NCI-H128 (cell line): ENCODE results near the gene KNCN.

Experiments used
- DNase-seq: peaks from one replicate; lab custom pipeline; 2025; ENCODE audit not compliant: unreplicated experiment; lab: John Stamatoyannopoulos, UW

The KNCN gene

GRCh38 chr1:46551597-46552095, at the start of gene KNCN:
TSS of gene KNCN (minus strand) at chr1:46551647. CDS start at chr1:46551215, 432 bp downstream.
- no peak for DNase-seq

DNA sequence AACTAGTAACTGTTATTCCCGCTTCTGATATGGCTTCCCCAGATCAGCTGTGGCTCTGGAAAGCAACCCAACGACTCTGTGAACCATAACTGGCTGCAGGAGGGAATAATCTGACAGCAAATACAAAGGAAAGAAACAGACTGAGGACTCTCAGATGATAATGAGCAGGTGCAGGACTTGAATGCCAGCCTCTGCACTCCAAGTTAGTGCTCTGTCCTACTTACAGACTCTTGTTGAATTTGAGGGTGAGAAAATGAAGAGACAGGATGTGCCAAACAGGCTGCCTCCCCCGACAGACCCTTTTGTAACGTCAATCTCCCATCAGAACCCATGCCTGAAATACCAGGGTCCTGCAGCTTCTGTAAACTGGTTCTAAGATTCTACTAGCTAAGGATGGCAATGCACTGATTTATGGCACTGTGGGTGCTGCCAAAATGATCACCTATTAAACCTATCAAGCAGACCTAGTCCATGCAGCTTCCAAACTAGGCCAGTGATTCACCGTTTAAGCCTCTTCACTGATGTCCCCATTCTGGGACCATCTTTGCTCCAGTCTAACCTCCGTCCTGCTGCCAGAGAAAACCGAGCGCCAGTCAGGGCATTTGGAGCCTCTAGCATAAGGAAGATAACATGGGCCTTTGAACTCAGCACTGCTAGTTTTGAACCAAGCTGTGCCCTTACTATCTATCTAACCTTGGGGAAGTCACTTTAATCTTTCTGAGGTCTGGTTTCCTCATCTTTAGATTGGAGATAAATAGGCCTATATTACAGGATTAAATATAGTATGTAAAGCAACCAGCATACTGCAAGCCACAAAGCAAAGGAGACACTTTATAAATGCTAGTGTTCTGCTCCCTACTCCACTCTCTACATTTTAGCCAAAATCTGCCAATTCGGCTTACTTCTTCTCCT, 47.9 kb upstream of the KNCN start:
- DNase-seq, result no peak

GRCh38 chr1:46596846-46597245, 45.4 kb upstream of the KNCN start:
- DNase-seq, result no peak

DNA sequence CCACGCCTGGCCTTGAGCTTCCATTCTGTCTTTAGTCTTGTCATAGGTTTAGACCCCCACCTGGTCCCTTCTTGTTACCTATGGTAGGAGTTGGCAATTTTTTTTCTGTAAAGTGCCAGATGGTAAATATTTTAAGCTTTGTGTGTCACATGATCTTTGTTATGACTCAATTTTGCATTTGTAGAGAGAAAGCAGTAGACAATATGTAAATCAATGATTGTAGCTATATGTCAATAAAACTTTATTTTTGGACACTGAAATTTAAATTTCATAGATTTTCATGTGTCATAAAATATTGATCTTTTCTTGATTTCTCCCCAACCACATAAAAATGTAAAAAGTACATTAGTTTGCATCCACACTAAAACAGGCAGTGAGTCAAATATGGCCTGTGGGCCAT, 44.6 kb upstream of the KNCN start:
- no peak for DNase-seq

GRCh38 chr1:46595127-46595526, 43.7 kb upstream of the KNCN start:
- no peak for DNase-seq

DNA sequence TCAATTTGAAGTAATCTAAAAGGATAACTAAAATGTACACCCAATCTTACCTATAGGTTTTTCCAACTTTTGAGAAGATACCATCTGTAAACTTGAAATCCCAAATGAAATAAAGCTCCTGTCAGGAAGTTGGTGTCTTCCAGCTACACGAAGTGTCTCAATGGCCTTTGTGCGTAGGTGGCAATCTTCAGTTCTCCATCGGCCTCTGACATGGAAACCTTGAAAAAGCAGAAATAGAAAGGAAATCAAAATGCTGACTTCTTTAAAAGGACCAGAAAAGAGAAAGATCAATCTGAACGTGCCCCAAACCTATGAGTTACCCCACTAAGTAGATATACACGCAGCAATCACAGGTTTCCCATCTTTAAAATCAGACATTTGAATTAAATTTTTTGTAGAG, 42.6 kb upstream of the KNCN start:
- no peak for DNase-seq

GRCh38 chr1:46592823-46593222, 41.4 kb upstream of the KNCN start:
- no peak for DNase-seq

DNA sequence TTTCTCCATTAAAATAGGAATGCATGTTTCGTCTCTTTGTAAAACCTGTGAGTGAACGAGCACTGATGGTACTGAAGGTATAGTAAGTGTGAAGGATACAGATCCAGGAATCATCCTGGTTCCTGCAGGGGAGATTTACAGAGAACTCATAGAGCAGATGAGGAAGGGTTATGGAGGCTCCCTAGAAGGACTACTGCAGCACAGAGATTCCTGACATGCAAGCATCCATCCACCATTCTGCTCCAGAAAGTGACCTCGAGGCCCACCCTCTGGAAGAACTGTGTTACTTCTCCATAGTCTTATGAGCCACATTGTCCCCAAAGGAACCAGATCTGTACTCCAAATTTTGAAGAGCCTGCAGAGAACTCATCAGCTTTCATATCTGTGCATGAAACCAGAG, 38.1 kb upstream of the KNCN start:
- no peak for DNase-seq

DNA sequence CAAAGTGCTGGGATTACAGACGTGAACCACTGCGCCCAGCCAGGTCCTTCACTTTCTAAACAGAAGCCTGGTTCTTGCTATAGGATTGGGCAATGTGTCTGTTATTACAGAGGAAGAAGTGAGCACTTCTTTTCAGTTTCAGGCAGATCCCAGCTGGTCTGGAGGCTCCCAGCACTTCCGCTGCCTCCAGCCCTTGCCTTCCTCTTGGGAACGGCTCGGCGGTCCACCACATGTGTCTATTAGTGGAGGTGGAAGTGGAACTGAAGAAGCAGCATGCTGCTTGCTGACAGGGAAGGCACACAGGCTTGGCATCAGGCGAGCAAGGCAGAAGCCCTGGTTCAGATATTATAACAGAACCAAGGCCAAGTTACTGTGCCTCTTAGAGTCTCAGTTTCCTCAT, 35.6 kb upstream of the KNCN start:
- DNase-seq, result no peak

DNA sequence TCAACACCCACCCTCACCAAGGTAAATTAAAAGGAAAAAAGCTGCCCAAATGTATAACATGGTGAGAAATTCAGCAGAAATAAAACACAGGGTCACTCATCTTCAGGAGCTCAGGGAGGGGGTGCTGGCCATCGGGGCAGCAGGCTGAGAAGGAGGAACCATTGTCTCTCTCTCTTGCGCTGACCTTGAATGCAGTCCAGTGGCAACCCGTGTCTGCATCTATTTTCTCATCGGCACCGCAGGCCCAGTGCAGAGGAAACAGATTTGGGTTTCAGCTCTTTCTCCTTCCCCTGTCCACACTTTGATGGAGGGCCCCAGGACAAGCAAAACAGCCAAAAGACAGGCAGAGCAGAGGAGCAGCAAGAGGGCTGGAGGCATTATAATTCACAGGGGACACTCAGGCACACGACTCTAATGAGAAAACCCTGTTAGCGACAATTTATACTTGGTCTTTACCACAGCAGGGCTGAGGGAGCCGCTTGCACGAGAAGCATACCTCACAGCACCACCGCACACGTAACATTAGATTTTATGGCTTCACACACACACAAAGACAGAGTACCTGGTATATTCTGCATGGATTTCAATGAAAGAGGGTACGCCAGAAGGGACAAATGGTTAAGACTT, 34.0 kb upstream of the KNCN start:
- DNase-seq, result no peak

GRCh38 chr1:46583494-46583893, 32.0 kb upstream of the KNCN start:
- DNase-seq, result no peak

DNA sequence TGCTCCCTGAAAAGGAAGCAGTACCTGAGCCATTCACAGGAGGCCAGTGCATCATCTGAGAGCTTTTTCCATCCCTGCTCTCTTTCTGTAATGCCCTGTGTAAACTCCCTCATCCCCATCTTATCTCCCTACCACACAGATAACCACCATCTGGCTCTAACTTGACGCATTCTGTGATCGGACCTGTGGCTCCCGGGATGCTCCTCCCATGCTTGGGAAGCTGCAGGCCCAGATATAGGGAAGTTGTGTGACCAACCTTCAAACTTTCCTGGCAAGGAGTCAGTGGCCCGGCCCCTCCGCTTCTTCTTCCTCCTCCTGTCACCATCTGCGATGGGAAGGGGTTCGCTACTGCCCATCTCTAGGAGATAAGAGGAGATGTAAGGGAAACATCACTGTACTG, 31.5 kb upstream of the KNCN start:
- DNase-seq, result no peak

- peak; percentile 12 for DNase-seq
These were observed 30.4 kb upstream of the KNCN start for GRCh38 chr1:46581681-46582455.

- no peak for DNase-seq
These were observed 28.9 kb upstream of the KNCN start for GRCh38 chr1:46580140-46580903.

DNA sequence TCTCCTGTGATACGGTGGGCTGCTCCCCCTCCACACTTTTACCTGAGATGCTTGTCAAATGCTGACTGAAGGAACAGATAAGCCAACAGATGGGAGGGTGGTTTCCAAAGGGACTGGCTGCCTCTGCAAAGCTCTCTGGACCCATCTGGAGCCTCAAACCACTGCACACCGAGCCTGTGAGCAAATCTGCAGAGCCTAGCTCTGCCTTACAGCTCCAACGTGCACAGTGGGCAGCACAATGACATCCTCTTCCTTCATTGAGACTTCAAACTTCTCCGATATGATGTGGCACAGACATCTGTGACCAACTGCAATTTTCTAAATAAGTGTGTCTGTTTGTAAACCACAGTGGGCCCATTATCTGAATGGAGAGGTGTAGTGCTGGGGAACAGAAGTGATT, 26.2 kb upstream of the KNCN start:
- DNase-seq, result no peak

GRCh38 chr1:46576596-46576995, 25.1 kb upstream of the KNCN start:
- no peak for DNase-seq

DNA sequence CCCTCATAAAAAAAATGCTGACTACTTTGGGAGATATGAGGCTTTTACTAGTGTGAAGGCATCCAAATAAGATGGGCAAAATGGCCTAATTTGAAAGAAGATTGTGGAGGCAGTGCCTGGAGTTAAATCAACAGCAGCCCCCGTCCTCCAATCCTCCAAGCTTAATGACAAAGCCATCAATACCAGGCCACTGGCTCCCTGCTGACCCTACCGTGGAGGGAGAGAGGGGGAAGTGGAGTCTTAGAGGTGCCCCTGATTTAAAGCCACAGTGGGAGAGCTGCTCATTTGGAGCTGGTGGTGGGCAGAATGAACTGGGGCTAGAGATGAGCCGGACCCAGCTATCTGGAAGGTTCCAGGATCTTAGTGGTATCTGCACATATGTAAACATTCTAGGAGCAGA, 24.3 kb upstream of the KNCN start:
- DNase-seq, result no peak

- DNase-seq, result no peak
These were observed 23.9 kb upstream of the KNCN start for GRCh38 chr1:46575300-46575699.

GRCh38 chr1:46571691-46572225, 20.3 kb upstream of the KNCN start:
- DNase-seq, result no peak

DNA sequence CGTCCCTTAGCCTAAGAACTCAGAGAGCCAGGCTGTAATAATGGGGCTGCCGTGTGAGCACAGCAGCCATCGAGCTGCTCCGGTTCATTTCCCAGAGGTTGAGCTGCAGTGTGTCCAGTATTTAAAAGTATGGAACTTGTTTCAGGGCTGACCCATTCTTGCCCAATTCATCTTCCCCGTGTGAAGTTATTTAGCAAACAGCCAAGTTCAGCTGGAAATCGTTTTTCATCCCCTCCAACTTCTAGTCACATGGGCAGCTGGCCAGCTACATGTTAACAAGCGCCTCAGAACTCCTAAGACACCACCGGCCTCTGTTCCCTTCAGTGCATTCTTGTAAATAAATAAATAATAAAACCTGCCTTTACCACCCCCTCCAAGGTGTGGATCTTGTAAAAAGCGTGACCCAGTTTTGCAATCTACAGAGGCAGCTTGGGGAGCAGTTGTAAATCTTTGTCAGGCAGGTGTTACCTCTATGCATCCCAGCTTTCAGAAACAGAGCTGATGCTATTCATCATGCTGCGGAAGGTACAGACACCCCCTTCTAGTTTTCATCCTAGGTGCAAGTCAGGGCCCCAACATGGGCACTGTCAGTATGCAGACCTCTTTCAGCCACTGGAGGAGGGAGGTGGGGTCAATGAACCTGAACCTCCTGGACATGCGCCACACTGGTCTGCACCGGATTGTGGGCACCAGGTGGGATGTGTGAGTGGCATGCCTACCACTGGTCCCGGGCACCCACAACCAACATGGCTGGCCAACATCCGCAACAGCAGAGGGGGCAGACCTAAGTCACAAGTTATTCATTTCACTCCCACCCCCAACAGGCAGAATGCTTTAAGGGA, 18.7 kb upstream of the KNCN start:
- DNase-seq, result no peak
